Stomach smooth muscle (tissue), 2 donors: ENCODE data around the gene PDZD2.

ENCODE experiments used
- H3K27ac ChIP-seq: one replicate; pipeline ENCODE4 v1.7.0; 2013; ENCODE audit warnings: mild to moderate bottlenecking, low read length, inconsistent platforms
- H3K27me3 ChIP-seq, 2 donors: one replicate each; pipeline ENCODE4 v1.7.0; 2013; ENCODE audit warnings: low read length in 2 of 2; ENCODE audit not compliant: insufficient read depth in 2 of 2, control insufficient read depth in 1 of 2
- H3K36me3 ChIP-seq, 2 donors: one replicate each; pipeline ENCODE4 v1.7.0; 2013; ENCODE audit warnings: low read length in 2 of 2; ENCODE audit not compliant: control insufficient read depth in 2 of 2, insufficient read depth in 2 of 2
- H3K4me1 ChIP-seq: one replicate; pipeline ENCODE4 v1.7.0; 2013; ENCODE audit warnings: low read length; ENCODE audit not compliant: control insufficient read depth, insufficient read depth
- H3K4me3 ChIP-seq, 2 donors: one replicate each; pipeline ENCODE4 v1.7.0; 2013; ENCODE audit warnings: low read length in 2 of 2
- H3K9ac ChIP-seq, 2 donors: one replicate each; pipeline ENCODE4 v1.7.0; 2013; ENCODE audit warnings: low read length in 2 of 2, mild to moderate bottlenecking in 1 of 2
- H3K9me3 ChIP-seq, 2 donors: one replicate each; pipeline ENCODE4 v1.7.0; 2013; ENCODE audit warnings: low read length in 2 of 2; ENCODE audit not compliant: control insufficient read depth in 2 of 2
- donor health status: healthy.
- donor health status: Pancreatic carcinoma.

Gene PDZD2

DNA sequence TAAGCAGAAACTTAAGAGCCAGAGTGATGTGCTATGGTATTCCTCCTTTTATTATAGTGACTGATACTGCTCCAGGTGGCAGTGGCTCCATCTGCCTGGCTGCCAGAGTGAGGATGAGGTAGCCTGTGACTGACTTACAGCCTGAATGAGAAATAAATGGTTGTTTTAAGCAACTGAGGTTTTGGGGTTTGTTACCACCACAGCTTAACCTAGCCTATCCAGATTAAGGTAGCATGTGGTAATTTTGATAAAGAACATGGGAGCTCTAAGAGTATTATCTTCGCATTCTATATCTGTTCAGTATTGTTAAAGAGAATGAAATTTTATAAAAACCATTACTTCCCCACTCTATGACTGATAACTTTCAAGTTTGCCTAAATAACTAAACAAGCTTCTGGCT is 496.2 kb downstream of the PDZD2 start:
- Histone ChIP-seq H3K9ac (no peak overlapping the region), H3K4me3 (no peak overlapping the region), H3K27me3 (no peaks in the 10 kb centered on the region), H3K36me3 (peaks cover 12% of the 10 kb centered on the region in 2 donors), H3K27ac (no peak overlapping the region), H3K9me3 (no peaks in the 10 kb centered on the region), H3K4me1 (no peaks in the 10 kb centered on the region)

DNA sequence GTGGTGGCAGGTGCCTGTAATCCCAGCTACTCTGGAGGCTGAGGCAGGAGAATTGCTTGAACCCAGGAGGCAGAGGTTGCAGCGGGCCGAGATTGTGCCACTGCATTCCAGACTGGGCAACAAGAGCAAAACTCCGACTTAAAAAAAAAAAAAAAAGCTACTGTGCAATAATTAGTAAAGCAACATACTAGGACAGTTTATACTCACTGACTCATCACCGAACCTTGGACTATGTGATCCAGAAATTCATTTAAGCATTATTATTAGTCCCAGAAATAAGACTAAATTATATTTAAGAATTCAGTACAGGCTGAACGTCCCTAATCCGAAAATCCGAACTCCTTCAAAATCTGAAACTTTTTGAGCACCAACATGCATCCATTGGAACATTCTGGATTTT is 497.4 kb downstream of the PDZD2 start:
- no peak overlapping the region for H3K4me3 ChIP-seq
- no peaks in the 10 kb centered on the region for H3K9me3 ChIP-seq
- H3K4me1 ChIP-seq = no peaks in the 10 kb centered on the region
- no peak overlapping the region for H3K9ac ChIP-seq
- no peaks in the 10 kb centered on the region for H3K27me3 ChIP-seq
- H3K27ac ChIP-seq = no peak overlapping the region
- H3K36me3 ChIP-seq = peaks cover 12% of the 10 kb centered on the region in 2 donors

DNA sequence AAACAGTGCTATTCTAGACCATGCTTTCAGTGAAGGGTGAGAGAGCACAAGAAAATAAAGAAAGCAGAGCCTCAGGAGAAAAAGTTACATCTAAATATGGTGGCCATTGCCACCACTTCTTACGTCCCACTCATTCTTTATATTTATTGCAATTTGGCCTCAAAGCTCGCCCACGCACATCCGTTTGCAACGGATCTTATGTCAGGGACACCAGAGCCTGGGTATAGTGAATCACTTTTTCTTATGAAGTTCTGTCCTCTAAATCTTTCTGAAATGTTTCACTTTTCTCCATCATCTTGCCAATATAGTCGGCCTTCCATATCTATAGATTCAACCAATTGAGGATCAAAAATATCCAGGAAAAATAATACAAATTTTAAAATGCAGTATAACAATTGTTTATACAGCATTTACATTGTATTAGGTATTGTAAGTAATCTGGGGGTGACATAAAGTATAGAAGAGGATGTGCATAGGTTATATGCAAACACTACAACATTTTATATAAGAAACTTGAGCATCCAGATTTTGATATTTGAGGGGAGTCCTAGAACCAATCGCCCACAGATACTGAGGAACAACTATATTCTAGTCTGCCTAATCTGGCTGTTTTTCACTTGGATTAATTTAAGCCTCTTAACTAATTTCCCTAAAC is 500.0 kb downstream of the PDZD2 start:
- H3K36me3 ChIP-seq = peaks cover 12% of the 10 kb centered on the region in 2 donors
- H3K27ac ChIP-seq = no peak overlapping the region
- H3K4me1 ChIP-seq = no peaks in the 10 kb centered on the region

DNA sequence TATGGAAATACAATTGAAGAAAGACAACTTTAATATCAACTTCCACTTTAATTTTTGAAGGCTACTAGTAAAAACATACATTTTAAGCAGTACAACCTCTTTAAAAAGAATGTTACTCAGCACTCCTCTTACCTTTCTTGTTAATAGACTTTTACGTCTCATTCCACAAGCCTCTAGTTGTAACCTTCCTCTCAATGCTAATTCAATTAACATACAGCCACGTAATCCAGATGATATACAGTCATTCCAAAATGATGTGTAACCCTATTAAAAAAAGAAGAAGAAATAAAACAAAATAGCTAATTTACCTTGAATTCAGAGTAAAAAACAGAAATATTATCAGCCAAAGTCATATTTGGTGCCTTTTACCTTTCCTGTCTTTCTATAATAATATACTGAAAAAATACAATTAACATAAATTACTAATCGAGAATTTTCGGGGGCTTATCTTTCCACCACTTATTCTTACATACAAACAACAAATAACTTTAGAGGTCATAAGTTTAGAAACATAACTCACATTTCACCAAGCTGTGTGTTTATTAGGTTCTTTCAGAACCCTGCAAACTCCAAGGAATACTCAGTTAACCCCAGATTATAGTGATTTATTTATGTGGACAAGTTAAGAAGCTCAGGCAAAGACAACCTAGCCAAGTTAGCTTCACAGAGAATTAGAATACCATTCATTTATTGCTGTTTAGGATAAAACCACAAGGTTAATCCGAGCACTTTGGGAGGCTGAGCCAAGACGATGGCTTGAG is 504.9 kb downstream of the PDZD2 start:
- Histone ChIP-seq H3K27ac (no peak overlapping the region), H3K4me3 (no peak overlapping the region), H3K36me3 (no peaks in the 10 kb centered on the region), H3K27me3 (no peaks in the 10 kb centered on the region), H3K4me1 (peaks cover 14% of the 10 kb centered on the region), H3K9ac (no peak overlapping the region), H3K9me3 (no peaks in the 10 kb centered on the region)

More for the DNA sequence above, 500.0 kb downstream of the PDZD2 start:
- no peaks in the 10 kb centered on the region for H3K9me3 ChIP-seq
- no peak overlapping the region for H3K9ac ChIP-seq
- no peak overlapping the region for H3K4me3 ChIP-seq
- no peaks in the 10 kb centered on the region for H3K27me3 ChIP-seq

DNA sequence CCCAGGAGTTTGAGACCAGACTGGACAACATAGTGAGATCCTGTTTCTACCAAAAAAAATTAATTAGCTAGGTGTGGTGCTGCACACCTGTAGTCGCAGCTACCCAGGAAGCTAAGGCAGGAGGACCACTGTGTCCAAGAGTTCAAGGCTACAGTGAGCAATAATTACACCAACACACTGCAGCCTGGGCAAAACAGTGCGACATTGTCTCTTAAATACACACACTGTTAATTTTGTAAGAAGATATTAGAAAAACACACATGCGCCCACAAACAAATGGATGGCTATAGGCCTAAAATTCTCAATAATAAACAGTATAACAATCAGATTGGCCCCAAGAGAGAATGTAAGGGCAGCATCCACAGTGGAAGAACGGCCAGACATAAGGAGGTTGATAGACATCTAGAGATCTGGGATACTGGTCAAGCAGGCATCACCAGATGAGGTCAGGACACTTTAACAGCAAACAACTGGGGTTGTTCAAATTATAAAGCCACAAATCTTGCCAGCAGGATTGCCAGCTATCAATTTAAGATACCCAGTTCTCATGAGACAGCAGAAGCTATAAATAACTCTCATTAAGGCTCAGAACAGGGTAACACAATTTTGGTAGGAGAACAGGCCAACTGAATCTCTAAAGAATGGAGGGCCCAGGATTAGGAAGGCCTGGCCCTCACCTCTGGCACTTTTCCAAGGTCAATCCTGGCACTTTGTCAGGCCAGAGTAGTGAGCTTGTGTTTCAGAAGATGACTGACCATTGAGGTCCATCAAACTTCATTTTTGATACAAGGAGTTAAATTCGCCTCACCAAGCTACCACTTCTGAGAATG is 505.7 kb downstream of the PDZD2 start:
- peaks cover 18% of the 10 kb centered on the region for H3K4me1 ChIP-seq
- H3K4me3 ChIP-seq = no peak overlapping the region
- H3K9me3 ChIP-seq = no peaks in the 10 kb centered on the region
- H3K27me3 ChIP-seq = no peaks in the 10 kb centered on the region
- H3K36me3 ChIP-seq = no peaks in the 10 kb centered on the region
- no peak overlapping the region for H3K9ac ChIP-seq
- H3K27ac ChIP-seq = no peak overlapping the region

DNA sequence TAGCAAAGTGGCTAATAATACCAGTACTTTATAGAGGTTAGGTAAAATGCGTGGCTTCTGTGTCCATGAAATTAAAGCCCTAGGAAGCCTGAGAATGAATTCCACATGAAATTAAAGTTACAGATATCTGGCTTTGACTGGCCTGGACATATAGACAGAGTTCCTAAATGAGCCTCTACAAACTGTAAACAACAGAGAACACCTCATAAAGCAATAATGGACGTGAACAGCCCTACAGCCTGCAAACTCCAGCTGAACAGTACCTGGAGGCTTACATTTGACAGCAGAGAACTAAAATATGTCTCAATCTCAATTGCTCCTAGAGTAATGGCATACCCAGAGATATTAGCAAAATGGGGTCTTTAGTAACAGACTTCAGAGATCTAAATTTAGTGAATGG is 506.4 kb downstream of the PDZD2 start:
- Histone ChIP-seq H3K27me3 (no peaks in the 10 kb centered on the region), H3K4me1 (peaks cover 18% of the 10 kb centered on the region), H3K27ac (no peak overlapping the region), H3K9ac (no peak overlapping the region), H3K9me3 (no peaks in the 10 kb centered on the region), H3K36me3 (no peaks in the 10 kb centered on the region), H3K4me3 (no peak overlapping the region)

DNA sequence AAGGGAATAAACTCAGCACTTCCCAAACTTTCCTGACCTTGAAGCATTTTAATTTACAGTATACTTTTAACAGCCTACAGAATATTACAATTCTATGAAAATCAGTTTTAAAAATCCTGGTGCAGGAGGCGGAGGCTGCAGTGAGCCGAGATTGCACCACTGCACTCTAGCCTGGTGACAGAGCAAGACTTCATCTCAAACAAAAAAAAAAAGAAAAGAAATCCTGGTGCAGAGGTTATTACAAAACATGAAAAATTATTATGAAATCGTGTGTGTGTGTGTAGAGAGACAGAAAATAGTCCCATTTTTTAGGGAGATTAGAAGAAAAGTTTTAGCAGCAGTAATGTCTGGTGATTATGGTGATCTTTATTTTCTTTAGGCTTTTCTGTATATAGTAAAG is 508.3 kb downstream of the PDZD2 start:
- H3K9ac ChIP-seq = no peak overlapping the region
- no peak overlapping the region for H3K4me3 ChIP-seq
- no peaks in the 10 kb centered on the region for H3K27me3 ChIP-seq
- peaks cover 20% of the 10 kb centered on the region for H3K4me1 ChIP-seq
- H3K27ac ChIP-seq = no peak overlapping the region
- no peaks in the 10 kb centered on the region for H3K36me3 ChIP-seq
- no peaks in the 10 kb centered on the region for H3K9me3 ChIP-seq

DNA sequence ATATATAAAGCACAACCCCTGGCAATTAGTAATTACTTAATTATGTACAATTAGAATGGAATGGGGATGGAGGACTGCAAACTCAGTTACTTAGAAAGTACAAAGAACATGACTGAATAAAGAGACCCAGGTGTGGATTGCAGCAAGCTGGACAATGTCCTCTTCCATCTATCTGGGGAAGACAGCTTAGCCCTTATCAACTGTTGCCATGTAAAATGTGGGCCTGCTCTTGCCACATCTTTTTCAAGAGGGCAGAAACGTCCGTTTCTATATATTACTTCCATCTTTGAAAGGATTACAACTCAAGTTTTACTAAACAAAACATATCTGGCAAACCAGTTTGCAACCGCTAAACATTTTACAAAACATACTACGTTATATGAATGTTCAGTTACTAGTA is 509.0 kb downstream of the PDZD2 start:
- Histone ChIP-seq H3K4me1 (peaks cover 20% of the 10 kb centered on the region), H3K9me3 (no peaks in the 10 kb centered on the region), H3K4me3 (no peak overlapping the region), H3K36me3 (no peaks in the 10 kb centered on the region), H3K9ac (no peak overlapping the region), H3K27me3 (no peaks in the 10 kb centered on the region), H3K27ac (no peak overlapping the region)

DNA sequence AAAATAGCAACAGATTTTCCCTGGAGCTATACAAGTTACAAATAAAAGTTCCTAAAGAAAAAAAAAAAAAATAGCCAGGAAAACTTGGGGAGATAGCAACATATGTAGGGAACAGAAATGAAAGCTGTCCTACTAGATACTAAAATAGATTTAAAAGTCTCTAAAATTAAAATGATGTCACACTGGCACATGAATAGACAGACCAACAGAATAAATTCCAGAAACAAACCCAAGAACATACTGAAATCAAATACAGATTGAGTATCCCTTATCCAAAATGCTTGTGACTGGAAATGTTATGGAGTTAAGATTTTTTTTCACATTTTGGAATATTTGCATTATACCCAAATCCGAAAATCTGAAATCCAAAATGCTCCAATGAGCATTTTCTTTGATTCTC is 511.4 kb downstream of the PDZD2 start:
- Histone ChIP-seq H3K27ac (no peak overlapping the region), H3K27me3 (no peaks in the 10 kb centered on the region), H3K9me3 (no peaks in the 10 kb centered on the region), H3K4me3 (no peak overlapping the region), H3K9ac (no peak overlapping the region), H3K36me3 (no peaks in the 10 kb centered on the region), H3K4me1 (peaks cover 13% of the 10 kb centered on the region)

DNA sequence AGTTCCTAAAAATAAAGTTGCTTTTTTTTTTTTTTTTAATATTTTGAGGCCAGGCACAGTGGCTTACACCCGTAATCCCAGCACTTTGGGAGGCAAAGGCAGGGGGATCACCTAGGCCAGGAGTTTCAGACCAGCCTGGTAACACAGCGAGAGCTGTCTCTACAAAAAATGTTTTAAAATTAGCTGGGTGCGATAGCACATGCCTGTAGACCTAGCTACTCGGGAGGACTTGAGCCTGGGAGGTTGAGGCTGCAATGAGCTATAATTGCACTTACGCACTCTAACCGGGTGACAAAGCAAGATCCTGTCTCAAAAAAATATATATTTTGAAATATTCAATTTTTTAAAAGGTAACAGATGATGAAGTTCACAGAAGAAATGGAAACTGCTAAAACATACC is 512.3 kb downstream of the PDZD2 start:
- Histone ChIP-seq H3K9me3 (no peaks in the 10 kb centered on the region), H3K27ac (no peak overlapping the region), H3K4me1 (peaks cover 8% of the 10 kb centered on the region), H3K27me3 (no peaks in the 10 kb centered on the region), H3K9ac (no peak overlapping the region), H3K4me3 (no peak overlapping the region), H3K36me3 (no peaks in the 10 kb centered on the region)
